Hematopoietic multipotent progenitor cell treated with erythropoietin and hydrocortisone succinate and interleukin-3 and kit ligand, for 15 days (in vitro differentiated cells): Measurements from ENCODE around the gene ADAP1.
"Not testable (repeated sequence)": the region's sequence is repeated elsewhere in the genome, so short reads cannot be mapped to it uniquely, and the experiment has no call there.

Source experiments
- DNase-seq: peaks from one replicate; pipeline ENCODE4 v3.0.0-alpha.2; 2015; ENCODE audit warnings: low spot score

ADAP1 gene

GRCh38 chr7:938546-939185, 15.8 kb downstream of the ADAP1 start:
- DNase-seq: no peak

DNA sequence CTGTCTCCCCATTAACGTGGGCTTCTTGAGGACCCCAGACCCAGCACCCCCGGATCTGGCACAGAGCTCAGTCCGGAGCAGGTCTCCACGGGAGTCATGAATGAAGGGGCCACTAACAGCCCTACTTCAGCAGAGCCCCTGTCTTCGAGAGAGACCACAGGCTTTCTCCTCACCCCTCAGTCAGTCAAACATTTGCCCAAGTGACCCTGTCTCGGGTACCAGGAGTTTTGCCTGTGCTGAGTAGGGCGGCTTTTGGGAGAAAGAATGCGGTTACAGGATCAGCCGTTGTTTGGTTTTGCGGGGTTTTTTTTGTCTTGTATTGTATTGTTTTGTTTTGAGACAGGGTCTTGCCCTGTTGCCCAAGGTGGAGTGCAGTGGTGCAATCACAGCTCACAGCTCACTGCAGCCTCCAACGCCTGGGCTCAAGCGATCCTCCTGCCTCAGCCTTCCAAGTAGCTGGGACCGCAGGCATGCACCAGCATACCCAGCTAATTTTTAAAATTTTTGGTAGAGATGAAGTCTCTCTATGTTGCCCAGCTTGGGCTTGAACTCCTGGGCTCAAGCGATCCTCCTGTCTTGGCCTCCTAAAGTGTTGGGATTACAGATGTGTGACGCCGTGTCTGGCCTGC, 16.5 kb downstream of the ADAP1 start:
- no peak for DNase-seq

GRCh38 chr7:936386-937054, 18.0 kb downstream of the ADAP1 start:
- DNase-seq: no peak

DNA sequence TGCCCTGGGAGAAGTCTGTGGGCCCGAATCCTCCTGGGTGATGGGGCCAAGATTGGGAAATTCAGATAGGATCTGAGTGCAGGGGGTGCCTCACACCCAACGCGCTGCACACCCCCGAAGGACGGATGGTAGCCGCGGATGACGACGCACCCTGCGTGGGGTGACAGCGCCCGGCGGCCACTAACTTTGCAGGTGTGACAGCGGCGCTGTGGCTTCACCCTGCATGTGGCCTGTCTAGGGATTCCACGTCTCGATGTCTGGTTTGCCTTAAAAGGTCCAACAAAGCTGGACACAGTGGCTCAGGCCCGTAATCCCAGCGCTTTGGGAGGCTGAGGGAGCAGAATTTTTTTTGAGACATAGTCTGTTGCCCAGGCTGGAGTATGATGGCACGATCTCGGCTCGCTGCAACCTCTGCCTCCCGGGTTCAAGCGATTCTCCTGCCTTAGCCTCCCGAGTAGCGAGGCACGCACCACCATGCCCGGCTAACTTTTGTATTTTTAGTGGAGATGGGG, 18.6 kb downstream of the ADAP1 start:
- DNase-seq: no peak

GRCh38 chr7:935164-935873, 19.2 kb downstream of the ADAP1 start:
- DNase-seq: no peak

DNA sequence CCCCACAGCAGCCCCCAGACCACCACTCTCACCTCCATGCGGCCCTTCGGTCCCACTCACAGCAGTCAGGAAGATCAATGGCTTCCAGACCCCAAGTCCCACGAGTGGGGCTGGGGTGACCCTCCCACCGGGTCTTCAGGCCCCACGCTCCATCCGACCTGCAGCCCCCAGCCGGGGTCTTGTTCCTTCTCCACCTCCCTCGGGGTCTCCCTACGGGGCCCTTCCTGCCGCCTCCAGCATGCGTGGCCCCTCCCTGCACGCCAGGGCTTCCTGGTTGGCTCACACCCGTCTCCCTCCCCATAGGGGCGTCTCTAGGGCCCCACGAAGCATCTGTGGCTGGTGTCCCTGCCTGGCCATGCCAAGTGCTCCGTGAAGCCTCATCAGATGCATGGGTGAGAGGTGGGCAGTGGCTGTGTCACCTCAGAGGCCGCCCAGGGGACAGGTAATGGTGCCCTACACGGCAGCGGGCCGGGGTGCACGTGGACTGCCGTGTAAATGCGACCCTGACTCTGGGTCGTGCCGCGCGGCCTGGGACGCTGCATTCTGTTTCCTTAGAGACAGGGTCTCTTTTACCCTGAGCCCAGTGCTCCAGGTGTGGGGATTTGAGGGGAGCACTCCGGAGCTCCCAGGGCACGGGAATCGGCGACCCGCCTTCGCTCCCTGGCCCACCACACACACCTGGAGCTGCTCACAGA, 19.9 kb downstream of the ADAP1 start:
- DNase-seq: no peak

DNA sequence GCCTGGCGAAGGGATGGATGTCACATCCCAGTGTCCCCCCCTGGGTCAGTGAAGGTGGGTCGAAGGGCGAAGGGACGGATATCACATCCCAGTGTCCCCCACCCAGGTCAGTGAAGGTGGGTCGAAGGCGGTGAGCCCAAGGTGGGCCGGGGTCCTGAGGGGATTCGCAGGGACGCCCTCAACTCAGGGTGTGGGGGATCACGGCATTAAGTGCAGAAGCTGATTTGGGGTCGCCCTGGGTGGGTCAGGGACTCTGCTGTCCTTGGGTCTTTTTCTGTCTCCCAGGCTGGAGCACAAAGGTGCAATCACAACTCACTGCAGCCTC, 21.9 kb downstream of the ADAP1 start:
- DNase-seq: no peak

DNA sequence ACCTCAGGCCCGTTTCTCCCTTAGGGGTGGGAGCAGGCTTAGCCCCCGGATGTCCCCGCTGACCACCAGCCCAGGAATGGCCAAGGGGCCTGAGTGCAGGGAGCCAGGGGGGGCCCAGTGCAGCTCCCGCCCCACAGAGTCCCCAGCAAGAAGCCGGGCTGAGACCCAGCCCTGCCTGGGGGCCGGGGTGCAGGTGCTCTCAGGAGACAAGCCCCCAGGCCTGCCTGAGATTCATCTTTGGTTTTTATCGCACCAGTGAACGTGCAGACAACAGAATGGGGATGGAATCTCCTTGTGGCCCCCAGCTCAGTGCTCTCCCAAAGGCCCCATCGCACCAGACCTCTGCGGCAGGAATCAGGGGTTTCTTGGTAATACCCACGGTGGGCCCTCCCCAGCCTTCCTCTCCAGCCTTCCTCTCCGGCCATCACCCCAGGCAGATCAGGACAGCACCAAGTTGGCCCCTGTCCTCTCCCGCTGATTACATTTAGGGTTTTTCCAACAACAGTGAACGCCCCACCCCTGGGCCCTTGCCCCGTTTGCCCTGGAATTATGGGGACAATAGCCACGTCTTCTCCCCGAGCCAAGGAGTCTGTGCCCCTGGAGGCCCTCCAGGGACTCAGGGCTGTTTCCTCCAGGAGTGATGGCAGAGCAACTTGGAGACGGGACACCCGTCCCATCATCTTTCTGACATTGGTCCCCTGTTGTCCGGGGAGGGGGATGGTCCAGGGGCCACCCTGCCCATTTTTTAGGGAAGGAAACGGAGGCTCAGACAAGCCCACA, 22.4 kb downstream of the ADAP1 start:
- DNase-seq: no peak

- no peak for DNase-seq
Observed at GRCh38 chr7:930975-931758, 23.3 kb downstream of the ADAP1 start.

DNA sequence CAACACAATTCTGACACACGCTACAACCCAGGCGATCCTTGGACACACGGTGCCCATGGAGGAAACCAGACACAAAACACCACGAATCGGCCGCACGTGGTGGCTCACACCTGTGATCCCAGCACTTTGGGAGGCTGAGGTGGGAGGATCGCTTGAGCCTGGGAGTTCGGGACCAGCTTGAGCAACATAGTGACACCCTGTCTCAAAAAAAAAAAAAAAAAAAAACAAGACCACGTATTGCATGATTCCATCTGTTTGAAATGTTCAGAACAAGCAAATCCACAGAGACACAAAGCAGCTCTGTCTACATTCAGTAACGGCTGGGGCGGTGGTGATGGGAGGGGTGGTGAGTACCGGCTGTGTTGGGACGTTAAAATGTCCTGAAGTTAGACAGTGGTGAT, 25.2 kb downstream of the ADAP1 start:
- no peak for DNase-seq

GRCh38 chr7:927031-927671, 27.3 kb downstream of the ADAP1 start:
- DNase-seq: no peak

GRCh38 chr7:926061-927030, 28.1 kb downstream of the ADAP1 start:
- DNase-seq: no peak

- no peak for DNase-seq
Observed at GRCh38 chr7:925601-926000, 28.9 kb downstream of the ADAP1 start.

DNA sequence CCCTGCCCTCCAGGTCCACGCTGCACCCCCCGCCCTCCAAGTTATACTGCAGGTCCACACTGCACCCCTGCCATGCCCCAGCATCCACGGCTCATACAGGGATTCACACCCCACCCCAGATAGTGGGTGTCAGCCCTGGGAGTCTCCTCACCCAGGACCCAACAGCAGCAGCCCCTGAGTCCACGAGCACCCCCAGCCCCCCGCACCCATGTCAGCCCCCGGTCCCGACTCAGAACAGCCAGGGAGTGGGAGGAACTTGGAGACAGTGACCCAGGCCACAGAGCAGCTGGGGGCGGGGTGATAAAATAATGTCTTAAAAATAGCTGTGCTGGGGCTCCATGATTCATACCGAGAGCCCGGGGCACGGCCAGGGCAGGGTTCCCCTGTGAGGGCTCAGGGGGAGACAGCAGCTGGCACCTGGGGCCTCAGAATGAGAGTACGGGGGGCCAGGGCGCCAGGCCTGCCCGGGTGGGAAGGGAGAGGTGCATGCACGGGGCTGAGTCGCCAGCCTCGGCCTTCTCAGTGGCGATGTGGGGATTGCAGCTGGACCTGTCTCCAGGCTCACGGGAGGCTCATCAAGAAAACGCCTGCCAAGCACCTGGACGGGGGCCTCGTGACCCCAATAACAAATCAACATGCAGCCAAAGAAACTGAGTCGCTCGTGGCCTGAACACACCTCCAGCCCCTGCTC, 29.8 kb downstream of the ADAP1 start:
- DNase-seq: no peak

GRCh38 chr7:924042-924441, 30.4 kb downstream of the ADAP1 start:
- not testable (repeated sequence) for DNase-seq

- no peak for DNase-seq
Observed at GRCh38 chr7:923108-924041, 31.1 kb downstream of the ADAP1 start.
